BE2C (cell line): ENCODE measurements around the gene STIL.
"Not testable (repeated sequence)": the region's sequence is repeated elsewhere in the genome, so short reads cannot be mapped to it uniquely, and the experiment has no call there.

Experiments
- DNase-seq: peaks from one replicate; pipeline ENCODE4 v3.0.0-alpha.2; 2020
- H3K27me3 ChIP-seq: fragments of 250-450 bp; sonication (Bioruptor Pico); 2 replicates; pipeline ENCODE4 v1.5.1; 2020; ENCODE audit warnings: mild to moderate bottlenecking
- H3K36me3 ChIP-seq: fragments of 250-450 bp; sonication (Bioruptor Pico); 2 replicates; pipeline ENCODE4 v1.5.1; 2020; ENCODE audit warnings: mild to moderate bottlenecking
- H3K4me1 ChIP-seq: fragments of 250-450 bp; sonication (Bioruptor Pico); 2 replicates; pipeline ENCODE4 v1.5.1; 2020
- H3K4me3 ChIP-seq: 2 replicates; pipeline ENCODE4 v1.5.1; 2011; ENCODE audit warnings: low read depth, low read length
- H3K9me3 ChIP-seq: fragments of 250-450 bp; sonication (Bioruptor Pico); 2 replicates; pipeline ENCODE4 v1.5.1; 2020
- CTCF ChIP-seq: IDR thresholded peaks from 2 replicates; pipeline ENCODE4 v1.5.1; 2012; ENCODE audit warnings: mild to moderate bottlenecking, low read depth, low read length

Gene STIL

GRCh38 chr1:47207803-47208373 lies 106.1 kb downstream of the STIL start:
- H3K4me1 ChIP-seq: no peaks in the 10 kb centered on the region
- H3K9me3 ChIP-seq: no peaks in the 10 kb centered on the region
- no peak for TF ChIP-seq CTCF
- H3K36me3 ChIP-seq: no peaks in the 10 kb centered on the region
- H3K27me3 ChIP-seq: no peaks in the 10 kb centered on the region
- DNase-seq: no peak
- no peak overlapping the region for H3K4me3 ChIP-seq

- TF ChIP-seq CTCF: no peak
Observed at GRCh38 chr1:47205918-47206317, 108.0 kb downstream of the STIL start.

DNA sequence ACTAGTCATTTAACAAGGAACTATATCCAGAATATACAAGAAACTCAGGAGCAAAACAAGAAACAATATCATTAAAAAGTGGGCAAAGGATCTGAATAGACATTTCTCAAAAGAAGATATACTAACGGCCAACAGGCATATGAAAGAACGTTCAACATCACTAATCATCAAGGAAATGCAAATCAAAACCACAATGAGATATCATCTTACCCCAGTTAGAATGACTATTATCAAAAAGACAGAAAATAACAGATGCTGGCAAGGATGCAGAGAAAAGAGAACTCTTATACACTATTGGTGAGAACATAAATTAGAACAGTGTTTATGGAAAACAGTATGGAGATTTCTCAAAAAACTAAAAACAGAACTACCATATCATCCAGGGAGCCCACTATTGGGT lies 110.4 kb downstream of the STIL start:
- not testable (repeated sequence) for H3K9me3 ChIP-seq, H3K4me3 ChIP-seq, DNase-seq, H3K27me3 ChIP-seq, H3K36me3 ChIP-seq, H3K4me1 ChIP-seq

More at GRCh38 chr1:47205918-47206317, 108.0 kb downstream of the STIL start:
- Histone ChIP-seq H3K27me3 (no peaks in the 10 kb centered on the region), H3K36me3 (no peaks in the 10 kb centered on the region), H3K4me3 (no peak overlapping the region), H3K4me1 (no peaks in the 10 kb centered on the region), H3K9me3 (no peaks in the 10 kb centered on the region)
- DNase-seq: no peak

GRCh38 chr1:47201179-47201578 lies 112.8 kb downstream of the STIL start:
- Histone ChIP-seq H3K4me3 (no peak overlapping the region), H3K36me3 (no peaks in the 10 kb centered on the region), H3K4me1 (no peaks in the 10 kb centered on the region), H3K9me3 (no peaks in the 10 kb centered on the region), H3K27me3 (no peaks in the 10 kb centered on the region)
- no peak for DNase-seq
- TF ChIP-seq CTCF: no peak
